Fibroblast of lung (primary cell): Measurements from ENCODE around the gene JUP.

Experiments used
- EZH2 ChIP-seq: IDR thresholded peaks from 2 replicates; pipeline ENCODE4 v1.5.1; 2012; ENCODE audit warnings: low read length, control low read depth, mild to moderate bottlenecking; ENCODE audit errors: missing control alignments
- TF ChIP-seq, protein P1 (sequence below), 2 donors: IDR thresholded peaks in 1 of 2; conservative IDR thresholded peaks in 1 of 2; 1 replicate in 1 of 2; 2 replicates in 1 of 2; pipeline ENCODE4 v1.5.1; 2011 to 2012; ENCODE audit warnings: low read length in 2 of 2, control low read depth in 1 of 2, inconsistent platforms in 1 of 2, low read depth in 1 of 2, mild to moderate bottlenecking in 1 of 2

DNA sequence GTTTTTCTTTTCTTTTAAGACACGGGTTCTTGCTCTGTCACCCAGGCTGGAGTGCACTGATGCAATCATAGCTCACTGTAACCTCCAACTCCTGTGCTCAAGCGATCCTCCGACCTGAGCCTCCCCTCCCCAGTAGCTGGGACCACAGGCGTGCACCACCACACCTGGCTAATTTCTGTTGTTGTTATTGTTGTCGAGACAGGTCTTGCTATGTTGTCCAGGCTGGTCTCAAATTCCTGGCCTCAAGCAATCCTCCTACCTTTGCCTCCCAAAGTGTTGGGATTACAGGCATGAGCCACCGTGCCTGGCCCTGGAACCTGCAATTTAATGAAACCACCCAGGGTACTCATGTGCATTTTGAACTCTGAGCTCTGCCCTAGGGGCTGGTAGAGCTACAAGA is 24.1 kb downstream of the JUP start:
- TF ChIP-seq, protein P1, sequence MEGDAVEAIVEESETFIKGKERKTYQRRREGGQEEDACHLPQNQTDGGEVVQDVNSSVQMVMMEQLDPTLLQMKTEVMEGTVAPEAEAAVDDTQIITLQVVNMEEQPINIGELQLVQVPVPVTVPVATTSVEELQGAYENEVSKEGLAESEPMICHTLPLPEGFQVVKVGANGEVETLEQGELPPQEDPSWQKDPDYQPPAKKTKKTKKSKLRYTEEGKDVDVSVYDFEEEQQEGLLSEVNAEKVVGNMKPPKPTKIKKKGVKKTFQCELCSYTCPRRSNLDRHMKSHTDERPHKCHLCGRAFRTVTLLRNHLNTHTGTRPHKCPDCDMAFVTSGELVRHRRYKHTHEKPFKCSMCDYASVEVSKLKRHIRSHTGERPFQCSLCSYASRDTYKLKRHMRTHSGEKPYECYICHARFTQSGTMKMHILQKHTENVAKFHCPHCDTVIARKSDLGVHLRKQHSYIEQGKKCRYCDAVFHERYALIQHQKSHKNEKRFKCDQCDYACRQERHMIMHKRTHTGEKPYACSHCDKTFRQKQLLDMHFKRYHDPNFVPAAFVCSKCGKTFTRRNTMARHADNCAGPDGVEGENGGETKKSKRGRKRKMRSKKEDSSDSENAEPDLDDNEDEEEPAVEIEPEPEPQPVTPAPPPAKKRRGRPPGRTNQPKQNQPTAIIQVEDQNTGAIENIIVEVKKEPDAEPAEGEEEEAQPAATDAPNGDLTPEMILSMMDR (conservative IDR thresholded peaks at IDR 0.05 in 1 of 2, IDR thresholded peaks at IDR 0.05 in 1 of 2; ENCODE audit: low read depth in 1 of 2, low read length in 2 of 2): no peak
- no peak for TF ChIP-seq EZH2
